Tibial artery (tissue), 4 donors: ENCODE measurements around the gene DNASE1L3.

Experiments used
- DNase-seq, 2 donors: peaks; one replicate each; pipeline ENCODE4 v3.0.0-alpha.2; 2019
- H3K27ac ChIP-seq, 2 donors: fragments of 200-600 bp; sonication (generic) in 1 of 2; 1 replicate in 1 of 2; 2 replicates in 1 of 2; pipeline ENCODE4 v1.5.1; 2018 to 2019; ENCODE audit warnings: mild to moderate bottlenecking in 1 of 2
- H3K27me3 ChIP-seq, 2 donors: fragments of 200-600 bp; sonication (generic) in 1 of 2; one replicate each; pipeline versions ENCODE4 v1.5.1 to v1.6.0; 2016 to 2019
- H3K36me3 ChIP-seq, 3 donors: fragments of 200-600 bp; sonication (generic) in 2 of 3; one replicate each; pipeline ENCODE4 v1.5.1; 2016 to 2019; ENCODE audit warnings: mild to moderate bottlenecking in 2 of 3
- H3K4me1 ChIP-seq, 4 donors: fragments of 200-600 bp; sonication (generic) in 2 of 4; 1 replicate in 3 of 4; 2 replicates in 1 of 4; pipeline ENCODE4 v1.5.1; 2016 to 2019
- H3K4me3 ChIP-seq, 2 donors: fragments of 200-600 bp; sonication (generic) in 1 of 2; 1 replicate in 1 of 2; 2 replicates in 1 of 2; pipeline ENCODE4 v1.5.1; 2018 to 2019; ENCODE audit warnings: mild to moderate bottlenecking in 2 of 2
- H3K9me3 ChIP-seq, 3 donors: fragments of 200-600 bp; sonication (generic) in 1 of 3; one replicate each; pipeline ENCODE4 v1.5.1; 2016 to 2019
- intact Hi-C: fragments of 100-400 bp; cut with DNase I; formaldehyde crosslinking; loops from one replicate; pipeline ENCODE4 v1.15.0; 2023; ENCODE audit warnings: low total_unique reads
- TF ChIP-seq, protein P1 (sequence below), 2 experiments: fragments of 200-600 bp in 1 of 2; fragments of 450-650 bp in 1 of 2; IDR thresholded peaks; one replicate each; pipeline ENCODE4 v1.5.1; 2017 to 2019; ENCODE audit warnings: antibody characterized with exemption in 2 of 2, mild to moderate bottlenecking in 1 of 2, moderate library complexity in 1 of 2

DNASE1L3 gene

DNA sequence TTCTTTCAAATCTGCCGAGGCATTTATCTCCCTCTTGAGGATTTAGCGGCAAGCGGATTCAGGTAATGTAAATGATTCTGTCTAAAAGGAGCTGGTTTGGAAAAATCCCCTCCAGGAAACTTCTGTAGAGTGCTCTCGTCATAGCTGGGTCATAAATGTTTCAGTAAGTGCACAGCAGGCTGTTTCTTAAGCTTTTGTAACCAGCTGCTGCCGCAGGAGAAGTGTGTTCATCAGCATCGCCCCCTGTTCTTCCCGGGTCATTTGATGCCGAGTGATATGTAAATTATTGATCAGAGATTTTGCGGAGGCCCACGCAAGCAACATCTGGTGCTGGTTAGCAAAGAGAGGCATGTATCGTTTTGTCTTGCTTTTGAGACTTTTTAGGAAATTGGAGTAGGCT, 53.1 kb downstream of the DNASE1L3 start:
- no peaks in the 10 kb centered on the region for H3K9me3 ChIP-seq
- H3K27ac ChIP-seq: no peak overlapping the region
- H3K4me1 ChIP-seq: peaks cover 0 to 10% (median 3%) of the 10 kb centered on the region in 4 donors
- no peak for DNase-seq
- intact Hi-C loops: no loop called here
- H3K27me3 ChIP-seq: no peaks in the 10 kb centered on the region
- TF ChIP-seq, protein P1, sequence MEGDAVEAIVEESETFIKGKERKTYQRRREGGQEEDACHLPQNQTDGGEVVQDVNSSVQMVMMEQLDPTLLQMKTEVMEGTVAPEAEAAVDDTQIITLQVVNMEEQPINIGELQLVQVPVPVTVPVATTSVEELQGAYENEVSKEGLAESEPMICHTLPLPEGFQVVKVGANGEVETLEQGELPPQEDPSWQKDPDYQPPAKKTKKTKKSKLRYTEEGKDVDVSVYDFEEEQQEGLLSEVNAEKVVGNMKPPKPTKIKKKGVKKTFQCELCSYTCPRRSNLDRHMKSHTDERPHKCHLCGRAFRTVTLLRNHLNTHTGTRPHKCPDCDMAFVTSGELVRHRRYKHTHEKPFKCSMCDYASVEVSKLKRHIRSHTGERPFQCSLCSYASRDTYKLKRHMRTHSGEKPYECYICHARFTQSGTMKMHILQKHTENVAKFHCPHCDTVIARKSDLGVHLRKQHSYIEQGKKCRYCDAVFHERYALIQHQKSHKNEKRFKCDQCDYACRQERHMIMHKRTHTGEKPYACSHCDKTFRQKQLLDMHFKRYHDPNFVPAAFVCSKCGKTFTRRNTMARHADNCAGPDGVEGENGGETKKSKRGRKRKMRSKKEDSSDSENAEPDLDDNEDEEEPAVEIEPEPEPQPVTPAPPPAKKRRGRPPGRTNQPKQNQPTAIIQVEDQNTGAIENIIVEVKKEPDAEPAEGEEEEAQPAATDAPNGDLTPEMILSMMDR (IDR thresholded peaks at IDR 0.05): no peak
- H3K36me3 ChIP-seq: peaks cover 60 to 93% (median 84%) of the 10 kb centered on the region in 3 donors
- H3K4me3 ChIP-seq: no peak overlapping the region

DNA sequence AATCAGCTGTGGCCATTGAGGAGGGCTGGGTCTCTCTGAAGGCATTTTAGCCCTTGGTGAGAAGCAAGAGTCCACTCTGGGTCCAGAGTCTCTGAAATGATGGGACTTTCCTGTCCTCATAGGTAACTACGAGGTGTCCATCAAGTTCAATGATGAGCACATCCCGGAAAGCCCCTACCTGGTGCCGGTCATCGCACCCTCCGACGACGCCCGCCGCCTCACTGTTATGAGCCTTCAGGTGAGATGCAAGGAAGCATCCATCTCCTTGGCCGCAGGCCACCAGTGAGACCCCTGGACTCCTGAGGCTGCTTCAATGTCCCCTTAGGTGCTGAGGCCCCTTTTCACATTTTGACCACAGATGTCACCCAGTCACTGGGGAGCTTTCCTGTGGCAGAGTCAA, 54.9 kb downstream of the DNASE1L3 start:
- Histone ChIP-seq H3K27ac (no peak overlapping the region), H3K36me3 (peaks cover 65 to 99% (median 86%) of the 10 kb centered on the region in 3 donors), H3K4me1 (peaks cover 0 to 11% (median 0%) of the 10 kb centered on the region in 4 donors), H3K4me3 (no peak overlapping the region), H3K9me3 (no peaks in the 10 kb centered on the region), H3K27me3 (no peaks in the 10 kb centered on the region)
- no peak for DNase-seq
- TF ChIP-seq, protein P1 (IDR thresholded peaks at IDR 0.05): no peak
- intact Hi-C loops: no loop called here

- Histone ChIP-seq H3K27me3 (no peaks in the 10 kb centered on the region), H3K36me3 (peaks cover 72 to 99% (median 93%) of the 10 kb centered on the region in 3 donors), H3K4me1 (peaks cover 0 to 11% (median 0%) of the 10 kb centered on the region in 4 donors), H3K27ac (no peak overlapping the region), H3K4me3 (no peak overlapping the region), H3K9me3 (no peaks in the 10 kb centered on the region)
- intact Hi-C loops: no loop called here
- no peak for DNase-seq
- TF ChIP-seq, protein P1 (IDR thresholded peaks at IDR 0.05): no peak
Observed at GRCh38 chr3:58154626-58155449, 55.9 kb downstream of the DNASE1L3 start.

DNA sequence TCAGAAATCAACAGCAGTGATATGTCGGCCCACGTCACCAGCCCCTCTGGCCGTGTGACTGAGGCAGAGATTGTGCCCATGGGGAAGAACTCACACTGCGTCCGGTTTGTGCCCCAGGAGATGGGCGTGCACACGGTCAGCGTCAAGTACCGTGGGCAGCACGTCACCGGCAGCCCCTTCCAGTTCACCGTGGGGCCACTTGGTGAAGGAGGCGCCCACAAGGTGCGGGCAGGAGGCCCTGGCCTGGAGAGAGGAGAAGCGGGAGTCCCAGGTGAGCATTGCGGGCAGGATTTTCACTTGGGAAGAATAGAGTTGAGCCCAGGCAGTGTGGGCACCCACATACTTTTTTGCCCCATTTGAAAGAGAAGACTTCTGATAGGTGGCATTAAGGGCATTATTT, 57.4 kb downstream of the DNASE1L3 start:
- Histone ChIP-seq H3K36me3 (peaks cover 78 to 99% (median 93%) of the 10 kb centered on the region in 3 donors), H3K27me3 (no peaks in the 10 kb centered on the region), H3K27ac (no peak overlapping the region), H3K4me1 (peaks cover 0 to 11% (median 0%) of the 10 kb centered on the region in 4 donors), H3K9me3 (no peaks in the 10 kb centered on the region), H3K4me3 (no peak overlapping the region)
- TF ChIP-seq, protein P1 (IDR thresholded peaks at IDR 0.05): no peak
- no peak for DNase-seq
- intact Hi-C loops: no loop called here

DNA sequence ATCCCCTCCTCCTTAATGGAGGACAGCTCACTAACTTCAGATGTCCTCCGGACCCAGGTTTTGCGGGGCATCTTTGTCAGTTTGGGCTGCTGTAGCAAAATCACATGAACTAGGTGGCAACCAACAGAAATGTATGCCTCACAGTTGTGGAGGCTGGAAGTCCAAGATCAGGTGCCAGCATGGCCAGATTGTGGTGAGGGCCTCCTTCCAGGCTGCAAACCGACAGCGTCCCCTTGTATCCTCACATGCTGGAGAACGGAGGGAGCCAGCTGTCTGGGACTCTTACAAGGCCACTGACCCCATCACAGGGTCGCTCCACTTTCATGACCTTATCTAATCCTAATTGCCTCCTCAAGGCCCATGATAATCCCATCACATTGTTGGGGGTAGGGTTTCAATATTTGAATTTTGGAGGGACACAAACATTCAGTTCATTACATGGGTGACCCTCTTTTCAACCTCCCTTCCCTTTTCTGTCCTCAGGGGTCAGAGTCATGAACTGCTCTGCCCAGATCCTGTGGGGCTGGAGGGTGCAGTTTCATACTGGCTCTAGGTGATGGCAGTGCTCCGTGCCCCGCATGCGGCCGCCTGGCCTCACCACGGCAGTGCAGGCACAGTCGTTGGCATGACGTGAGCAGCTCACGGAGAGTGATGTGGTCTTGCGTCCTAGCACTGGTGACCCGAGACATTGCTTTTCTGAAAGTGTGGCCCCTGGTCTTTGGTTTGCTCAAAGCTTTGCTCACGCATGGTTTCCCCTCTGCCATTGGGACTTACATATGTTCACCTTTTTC, 58.4 kb downstream of the DNASE1L3 start:
- DNase-seq: no peak
- Histone ChIP-seq H3K4me1 (peaks cover 0 to 11% (median 0%) of the 10 kb centered on the region in 4 donors), H3K4me3 (no peak overlapping the region), H3K27me3 (no peaks in the 10 kb centered on the region), H3K9me3 (no peaks in the 10 kb centered on the region), H3K27ac (peak overlapping the region in 1 of 2 donors; percentile 22), H3K36me3 (peaks cover 82 to 99% (median 93%) of the 10 kb centered on the region in 3 donors)
- intact Hi-C loops: no loop called here
- TF ChIP-seq, protein P1 (IDR thresholded peaks at IDR 0.05): no peak
